ENCODE results near the gene CBX1.
A peak's percentile ranks its signal among the peaks of the same experiment; 100 is the strongest.
"Not testable (repeated sequence)": the region's sequence is repeated elsewhere in the genome, so short reads cannot be mapped to it uniquely, and the experiment has no call there.

Gene CBX1

DNA sequence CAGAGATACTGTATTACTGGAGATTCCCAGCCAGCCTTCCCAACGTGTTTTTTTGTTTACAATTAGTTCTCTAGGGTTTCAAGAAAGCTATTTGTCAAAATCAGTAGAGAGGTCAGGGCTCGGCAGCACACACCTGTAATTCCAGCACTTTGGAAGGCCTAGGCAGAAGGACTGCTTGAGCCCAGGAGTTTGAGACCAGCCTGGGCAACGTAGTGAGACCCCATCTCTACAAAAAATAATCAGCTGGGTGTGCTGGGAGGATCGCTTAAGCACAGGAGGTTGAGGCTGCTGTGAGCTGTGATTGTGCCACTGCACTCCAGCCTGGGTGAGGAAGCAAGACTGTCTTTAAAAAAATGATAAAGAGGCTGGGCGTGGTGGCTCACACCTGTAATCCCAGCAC lies 19.4 kb downstream of the CBX1 start:
- no peak for DNase-seq (ENCODE audit: low read depth, low spot score)
- H3K4me3 ChIP-seq (ENCODE audit: low read depth, low read length), result no peak overlapping the region
- TF ChIP-seq, protein P1, sequence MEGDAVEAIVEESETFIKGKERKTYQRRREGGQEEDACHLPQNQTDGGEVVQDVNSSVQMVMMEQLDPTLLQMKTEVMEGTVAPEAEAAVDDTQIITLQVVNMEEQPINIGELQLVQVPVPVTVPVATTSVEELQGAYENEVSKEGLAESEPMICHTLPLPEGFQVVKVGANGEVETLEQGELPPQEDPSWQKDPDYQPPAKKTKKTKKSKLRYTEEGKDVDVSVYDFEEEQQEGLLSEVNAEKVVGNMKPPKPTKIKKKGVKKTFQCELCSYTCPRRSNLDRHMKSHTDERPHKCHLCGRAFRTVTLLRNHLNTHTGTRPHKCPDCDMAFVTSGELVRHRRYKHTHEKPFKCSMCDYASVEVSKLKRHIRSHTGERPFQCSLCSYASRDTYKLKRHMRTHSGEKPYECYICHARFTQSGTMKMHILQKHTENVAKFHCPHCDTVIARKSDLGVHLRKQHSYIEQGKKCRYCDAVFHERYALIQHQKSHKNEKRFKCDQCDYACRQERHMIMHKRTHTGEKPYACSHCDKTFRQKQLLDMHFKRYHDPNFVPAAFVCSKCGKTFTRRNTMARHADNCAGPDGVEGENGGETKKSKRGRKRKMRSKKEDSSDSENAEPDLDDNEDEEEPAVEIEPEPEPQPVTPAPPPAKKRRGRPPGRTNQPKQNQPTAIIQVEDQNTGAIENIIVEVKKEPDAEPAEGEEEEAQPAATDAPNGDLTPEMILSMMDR (IDR thresholded peaks at IDR 0.05; ENCODE audit: low read depth, low read length), result no peak
- in situ Hi-C loops (cut with HindIII; ENCODE audit: low sequenced_read_pairs), result no loop called here

DNA sequence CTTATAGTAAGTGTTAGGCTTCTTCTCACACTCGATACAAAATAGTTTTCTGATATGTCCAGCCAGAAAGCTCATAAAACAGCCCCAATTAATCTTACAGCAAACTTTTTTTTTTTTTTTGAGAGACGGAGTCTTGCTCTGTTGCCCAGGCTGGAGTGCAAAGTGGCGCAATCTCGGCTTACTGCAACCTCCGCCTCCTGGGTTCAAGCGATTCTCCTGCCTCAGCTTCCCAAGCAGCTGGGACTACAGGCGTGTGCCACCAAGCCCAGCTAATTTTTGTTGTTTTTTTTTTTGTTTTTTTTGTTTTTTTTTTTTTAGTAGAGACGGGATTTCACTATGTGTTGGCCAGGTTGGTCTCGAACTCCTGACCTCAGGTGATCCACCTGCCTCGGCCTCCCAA lies 24.1 kb downstream of the CBX1 start:
- H3K4me3 ChIP-seq (ENCODE audit: low read depth, low read length); DNase-seq (ENCODE audit: low read depth, low spot score); in situ Hi-C loops (cut with HindIII; ENCODE audit: low sequenced_read_pairs): not testable (repeated sequence)

GRCh38 chr17:48074322-48075081 lies 26.8 kb downstream of the CBX1 start:
- TF ChIP-seq, protein P1 (IDR thresholded peaks at IDR 0.05; ENCODE audit: low read depth, low read length), result peak; percentile 72
- peak; percentile 86 for DNase-seq (ENCODE audit: low read depth, low spot score)
- in situ Hi-C loops (cut with HindIII; ENCODE audit: low sequenced_read_pairs), result no loop called here
- no peak overlapping the region for H3K4me3 ChIP-seq (ENCODE audit: low read depth, low read length)

- DNase-seq (ENCODE audit: low read depth, low spot score); in situ Hi-C loops (cut with HindIII; ENCODE audit: low sequenced_read_pairs): not testable (repeated sequence)
Observed at GRCh38 chr17:48073566-48074094, 27.6 kb downstream of the CBX1 start.

DNA sequence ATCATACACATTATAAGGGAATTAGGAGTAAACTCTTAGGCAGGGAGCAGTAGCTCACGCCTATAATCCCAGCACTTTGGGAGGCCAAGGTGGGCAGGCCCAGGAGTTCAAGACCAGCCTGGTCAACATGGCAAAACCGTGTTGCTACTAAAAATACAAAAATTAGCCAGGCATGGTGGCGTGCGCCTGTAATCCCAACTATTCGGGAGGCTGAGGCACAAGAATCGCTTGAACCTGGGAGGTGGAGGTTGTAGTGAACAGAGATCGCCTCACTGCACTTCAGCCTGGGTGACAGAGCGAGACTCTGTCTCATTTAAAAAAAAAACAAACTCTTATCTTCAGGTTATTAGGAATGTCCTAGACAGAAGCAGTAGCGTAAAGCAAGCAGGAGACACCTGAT lies 28.5 kb downstream of the CBX1 start:
- in situ Hi-C loops (cut with HindIII; ENCODE audit: low sequenced_read_pairs); H3K4me3 ChIP-seq (ENCODE audit: low read depth, low read length); DNase-seq (ENCODE audit: low read depth, low spot score): not testable (repeated sequence)

More at GRCh38 chr17:48073566-48074094, 27.6 kb downstream of the CBX1 start:
- not testable (repeated sequence) for H3K4me3 ChIP-seq (ENCODE audit: low read depth, low read length)

DNA sequence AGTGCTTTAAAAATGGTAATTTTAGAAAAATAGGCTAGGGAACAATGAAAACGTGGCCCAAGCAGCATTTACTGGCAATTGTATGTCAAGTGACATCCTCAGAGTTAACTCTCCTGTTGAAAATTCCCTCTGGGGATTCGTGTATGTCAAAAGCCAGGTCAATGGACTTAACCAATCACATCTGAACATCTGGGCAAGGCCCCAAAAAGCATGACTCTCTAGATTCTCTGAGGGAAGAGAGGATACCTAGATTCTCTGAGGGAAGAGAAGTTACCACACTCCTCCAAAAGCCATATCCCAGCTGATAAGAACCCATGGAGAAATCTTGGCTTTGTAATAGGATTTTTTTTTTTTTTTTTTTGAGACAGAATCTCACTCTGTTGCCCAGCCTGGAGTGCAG lies 29.6 kb downstream of the CBX1 start:
- TF ChIP-seq, protein P1 (IDR thresholded peaks at IDR 0.05; ENCODE audit: low read depth, low read length), result no peak
- in situ Hi-C loops (cut with HindIII; ENCODE audit: low sequenced_read_pairs), result no loop called here
- H3K4me3 ChIP-seq (ENCODE audit: low read depth, low read length), result no peak overlapping the region
- DNase-seq (ENCODE audit: low read depth, low spot score), result no peak

GRCh38 chr17:48070195-48070594 lies 31.1 kb downstream of the CBX1 start:
- H3K4me3 ChIP-seq (ENCODE audit: low read depth, low read length), result no peak overlapping the region
- in situ Hi-C loops (cut with HindIII; ENCODE audit: low sequenced_read_pairs), result no loop called here
- no peak for DNase-seq (ENCODE audit: low read depth, low spot score)
- TF ChIP-seq, protein P1 (IDR thresholded peaks at IDR 0.05; ENCODE audit: low read depth, low read length), result no peak

DNA sequence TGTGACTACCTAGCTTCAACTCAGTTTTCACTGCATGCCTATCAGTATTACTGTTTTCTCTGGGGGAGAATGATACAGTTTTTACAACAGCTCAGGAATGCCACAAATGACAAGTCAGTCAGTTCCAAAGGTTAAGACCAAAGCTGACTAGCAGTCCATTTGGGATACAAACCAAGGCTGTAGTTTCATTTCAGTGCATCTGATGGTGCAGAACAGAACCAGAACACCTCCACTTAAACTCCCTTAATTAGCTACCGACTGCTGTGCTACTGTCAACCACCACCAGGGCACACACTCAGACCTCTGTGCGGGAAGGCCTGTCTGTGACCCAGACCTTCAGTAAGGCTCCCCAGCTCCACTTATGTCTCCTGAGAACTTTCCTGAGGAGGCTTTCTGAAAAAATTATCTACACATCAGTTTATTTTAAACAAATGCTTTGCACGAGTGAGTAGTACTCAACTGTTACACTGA lies 32.8 kb downstream of the CBX1 start:
- no peak overlapping the region for H3K4me3 ChIP-seq (ENCODE audit: low read depth, low read length)
- TF ChIP-seq, protein P1 (IDR thresholded peaks at IDR 0.05; ENCODE audit: low read depth, low read length), result peak; percentile 57
- in situ Hi-C loops (cut with HindIII; ENCODE audit: low sequenced_read_pairs), result no loop called here
- peak; percentile 26 for DNase-seq (ENCODE audit: low read depth, low spot score)

DNA sequence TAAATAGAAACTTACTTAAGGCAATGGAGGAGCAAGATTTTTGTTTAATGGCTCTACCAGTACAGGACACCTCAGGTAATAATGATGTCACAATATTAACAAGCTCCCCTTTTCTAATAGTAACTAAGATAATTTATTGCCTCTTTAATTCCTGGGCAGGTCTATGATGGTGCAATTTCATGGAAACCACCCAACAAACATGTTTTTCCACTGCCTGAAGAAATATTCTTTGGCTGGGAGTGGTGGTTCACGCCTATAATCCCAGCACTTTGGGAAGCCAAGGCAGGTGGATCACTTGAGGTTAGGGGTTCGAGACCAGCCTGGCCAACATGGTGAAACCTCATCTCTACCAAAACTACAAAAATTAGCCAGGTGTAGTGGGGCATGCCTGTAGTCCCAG lies 33.5 kb downstream of the CBX1 start:
- H3K4me3 ChIP-seq (ENCODE audit: low read depth, low read length); in situ Hi-C loops (cut with HindIII; ENCODE audit: low sequenced_read_pairs); DNase-seq (ENCODE audit: low read depth, low spot score): not testable (repeated sequence)
